ENCODE measurements around the gene DDX31.

The DDX31 gene

DNA sequence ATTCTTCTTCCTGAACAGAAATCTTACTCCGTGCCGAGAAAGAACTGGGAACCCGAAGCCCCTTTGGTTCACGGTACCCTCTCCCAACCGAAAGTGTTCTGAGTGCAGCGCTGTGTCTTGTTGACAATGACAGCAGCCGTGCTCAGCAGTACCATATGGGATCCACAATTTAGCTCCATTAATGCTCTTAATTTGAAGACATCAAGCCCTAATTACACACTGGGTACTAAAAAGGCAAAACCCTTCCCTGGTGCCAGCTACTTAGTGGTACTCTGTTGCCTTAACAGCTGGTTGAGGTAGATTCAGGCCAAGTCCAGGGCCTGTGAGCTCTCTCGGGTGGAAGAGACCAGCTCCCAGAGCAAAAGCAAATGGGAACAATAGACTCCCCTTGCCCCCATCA lies 24.5 kb downstream of the DDX31 start:
- no peaks in the 10 kb centered on the region for H3K79me2 ChIP-seq (ENCODE audit: control insufficient read depth, low read length)
- TF ChIP-seq EZH2phosphoT487 (IDR thresholded peaks at IDR 0.05; ENCODE audit: borderline replicate concordance, low read length): no peak
- TF ChIP-seq, protein P1, sequence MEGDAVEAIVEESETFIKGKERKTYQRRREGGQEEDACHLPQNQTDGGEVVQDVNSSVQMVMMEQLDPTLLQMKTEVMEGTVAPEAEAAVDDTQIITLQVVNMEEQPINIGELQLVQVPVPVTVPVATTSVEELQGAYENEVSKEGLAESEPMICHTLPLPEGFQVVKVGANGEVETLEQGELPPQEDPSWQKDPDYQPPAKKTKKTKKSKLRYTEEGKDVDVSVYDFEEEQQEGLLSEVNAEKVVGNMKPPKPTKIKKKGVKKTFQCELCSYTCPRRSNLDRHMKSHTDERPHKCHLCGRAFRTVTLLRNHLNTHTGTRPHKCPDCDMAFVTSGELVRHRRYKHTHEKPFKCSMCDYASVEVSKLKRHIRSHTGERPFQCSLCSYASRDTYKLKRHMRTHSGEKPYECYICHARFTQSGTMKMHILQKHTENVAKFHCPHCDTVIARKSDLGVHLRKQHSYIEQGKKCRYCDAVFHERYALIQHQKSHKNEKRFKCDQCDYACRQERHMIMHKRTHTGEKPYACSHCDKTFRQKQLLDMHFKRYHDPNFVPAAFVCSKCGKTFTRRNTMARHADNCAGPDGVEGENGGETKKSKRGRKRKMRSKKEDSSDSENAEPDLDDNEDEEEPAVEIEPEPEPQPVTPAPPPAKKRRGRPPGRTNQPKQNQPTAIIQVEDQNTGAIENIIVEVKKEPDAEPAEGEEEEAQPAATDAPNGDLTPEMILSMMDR (IDR thresholded peaks at IDR 0.05; ENCODE audit: low read depth, low read length, poor library complexity, severe bottlenecking): no peak
- no peaks in the 10 kb centered on the region for H4K20me1 ChIP-seq (ENCODE audit: control insufficient read depth, insufficient read depth, low read depth, low read length)
- no peaks in the 10 kb centered on the region for H3K9me3 ChIP-seq (ENCODE audit: control insufficient read depth, insufficient read depth, low read length)
- H3K27ac ChIP-seq (ENCODE audit: low read depth, low read length): no peak overlapping the region
- peaks cover 97% of the 10 kb centered on the region for H3K36me3 ChIP-seq (ENCODE audit: control insufficient read depth, low read length)
- H3K9me2 ChIP-seq (replicated peaks; ENCODE audit: control insufficient read depth, low read length): no peaks in the 10 kb centered on the region
- no peaks in the 10 kb centered on the region for H3K4me1 ChIP-seq (ENCODE audit: control insufficient read depth, low read length)
- no peak overlapping the region for H3K4me3 ChIP-seq (ENCODE audit: low read length)
- H3K27me3 ChIP-seq (ENCODE audit: control insufficient read depth, low read length): no peaks in the 10 kb centered on the region
- no peaks in the 10 kb centered on the region for H3F3A ChIP-seq (ENCODE audit: control insufficient read depth, insufficient read depth)
- no peak overlapping the region for H3K4me2 ChIP-seq (ENCODE audit: low read length)

DNA sequence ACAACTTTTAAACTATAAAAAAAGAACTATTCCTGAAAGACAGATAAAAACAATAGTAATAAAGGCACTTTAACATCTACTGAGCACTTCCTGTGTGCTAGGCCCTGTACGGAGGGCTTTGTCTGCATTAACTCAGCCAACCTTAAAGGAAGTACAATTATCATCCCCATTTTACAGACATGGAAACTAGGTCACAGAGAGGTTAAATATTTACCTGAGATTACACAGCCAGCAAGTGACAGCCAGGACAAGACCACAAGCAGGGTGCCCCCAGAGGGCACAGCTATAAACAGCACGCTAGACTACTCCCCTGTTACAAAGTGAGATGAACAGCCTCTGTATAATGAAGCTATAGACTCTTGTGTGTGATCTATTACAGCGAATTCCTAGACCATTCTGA lies 25.5 kb downstream of the DDX31 start:
- H3K4me3 ChIP-seq (ENCODE audit: low read length): no peak overlapping the region
- no peaks in the 10 kb centered on the region for H3K4me1 ChIP-seq (ENCODE audit: control insufficient read depth, low read length)
- no peak overlapping the region for H3K4me2 ChIP-seq (ENCODE audit: low read length)
- no peaks in the 10 kb centered on the region for H3K9me3 ChIP-seq (ENCODE audit: control insufficient read depth, insufficient read depth, low read length)
- H3F3A ChIP-seq (ENCODE audit: control insufficient read depth, insufficient read depth): no peaks in the 10 kb centered on the region
- no peaks in the 10 kb centered on the region for H3K27me3 ChIP-seq (ENCODE audit: control insufficient read depth, low read length)
- TF ChIP-seq EZH2phosphoT487 (IDR thresholded peaks at IDR 0.05; ENCODE audit: borderline replicate concordance, low read length): no peak
- TF ChIP-seq, protein P1 (IDR thresholded peaks at IDR 0.05; ENCODE audit: low read depth, low read length, poor library complexity, severe bottlenecking): peak; percentile 56
- H3K9me2 ChIP-seq (replicated peaks; ENCODE audit: control insufficient read depth, low read length): no peaks in the 10 kb centered on the region
- no peak overlapping the region for H3K27ac ChIP-seq (ENCODE audit: low read depth, low read length)
- H3K79me2 ChIP-seq (ENCODE audit: control insufficient read depth, low read length): no peaks in the 10 kb centered on the region
- peaks cover 97% of the 10 kb centered on the region for H3K36me3 ChIP-seq (ENCODE audit: control insufficient read depth, low read length)
- H4K20me1 ChIP-seq (ENCODE audit: control insufficient read depth, insufficient read depth, low read depth, low read length): no peaks in the 10 kb centered on the region

DNA sequence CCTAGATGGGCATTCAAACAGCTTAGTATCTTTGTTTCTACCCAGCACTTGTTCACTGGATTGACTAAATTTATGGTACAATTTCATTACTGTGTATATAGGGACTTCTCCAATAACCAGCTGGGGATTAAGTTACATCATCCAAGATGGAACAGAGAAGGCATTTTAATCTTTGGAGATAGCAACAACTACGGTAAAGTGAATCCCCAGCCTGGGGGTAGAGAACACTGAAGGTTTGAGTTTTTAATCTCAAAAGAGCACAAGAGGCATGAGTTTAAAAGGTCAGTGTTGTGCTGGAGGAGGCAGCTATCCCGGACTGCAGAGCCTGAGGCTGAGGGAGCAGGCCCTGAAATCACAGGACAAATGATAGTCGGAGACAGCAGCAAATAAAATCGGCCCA lies 28.6 kb downstream of the DDX31 start:
- Histone ChIP-seq H4K20me1 (ENCODE audit: control insufficient read depth, insufficient read depth, low read depth, low read length) (no peaks in the 10 kb centered on the region), H3K4me1 (ENCODE audit: control insufficient read depth, low read length) (no peaks in the 10 kb centered on the region), H3K9me3 (ENCODE audit: control insufficient read depth, insufficient read depth, low read length) (no peaks in the 10 kb centered on the region), H3K9me2 (replicated peaks; ENCODE audit: control insufficient read depth, low read length) (no peaks in the 10 kb centered on the region), H3K79me2 (ENCODE audit: control insufficient read depth, low read length) (no peaks in the 10 kb centered on the region), H3K27me3 (ENCODE audit: control insufficient read depth, low read length) (no peaks in the 10 kb centered on the region), H3K4me2 (ENCODE audit: low read length) (no peak overlapping the region), H3K4me3 (ENCODE audit: low read length) (no peak overlapping the region), H3K36me3 (ENCODE audit: control insufficient read depth, low read length) (peaks cover 91% of the 10 kb centered on the region), H3K27ac (ENCODE audit: low read depth, low read length) (no peak overlapping the region), H3F3A (ENCODE audit: control insufficient read depth, insufficient read depth) (no peaks in the 10 kb centered on the region)
- TF ChIP-seq, protein P1 (IDR thresholded peaks at IDR 0.05; ENCODE audit: low read depth, low read length, poor library complexity, severe bottlenecking): no peak
- TF ChIP-seq EZH2phosphoT487 (IDR thresholded peaks at IDR 0.05; ENCODE audit: borderline replicate concordance, low read length): no peak

DNA sequence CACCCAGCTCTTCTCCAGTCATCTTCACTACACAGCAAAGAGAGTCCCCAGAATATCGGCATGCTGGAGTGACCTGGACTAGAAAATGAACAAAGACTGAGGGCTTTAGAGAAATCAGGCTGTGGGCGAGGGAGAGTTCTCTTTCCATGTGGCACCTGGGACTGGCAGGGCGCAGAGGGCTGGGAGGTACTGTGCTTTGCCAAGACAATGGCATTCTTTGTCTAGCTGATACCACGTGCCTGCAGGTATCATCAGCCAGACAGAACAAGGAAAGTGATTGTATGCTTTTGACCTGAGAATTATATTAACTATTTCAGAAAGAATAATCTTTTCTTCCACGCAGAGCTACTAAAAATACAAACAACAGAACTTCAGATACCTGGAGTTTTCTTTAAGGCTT lies 30.5 kb downstream of the DDX31 start:
- Histone ChIP-seq H3K36me3 (ENCODE audit: control insufficient read depth, low read length) (peaks cover 72% of the 10 kb centered on the region), H3K4me2 (ENCODE audit: low read length) (no peak overlapping the region), H3K79me2 (ENCODE audit: control insufficient read depth, low read length) (no peaks in the 10 kb centered on the region), H3K4me3 (ENCODE audit: low read length) (no peak overlapping the region), H3K4me1 (ENCODE audit: control insufficient read depth, low read length) (no peaks in the 10 kb centered on the region), H4K20me1 (ENCODE audit: control insufficient read depth, insufficient read depth, low read depth, low read length) (no peaks in the 10 kb centered on the region), H3K27me3 (ENCODE audit: control insufficient read depth, low read length) (no peaks in the 10 kb centered on the region), H3F3A (ENCODE audit: control insufficient read depth, insufficient read depth) (no peaks in the 10 kb centered on the region), H3K27ac (ENCODE audit: low read depth, low read length) (no peak overlapping the region), H3K9me2 (replicated peaks; ENCODE audit: control insufficient read depth, low read length) (no peaks in the 10 kb centered on the region), H3K9me3 (ENCODE audit: control insufficient read depth, insufficient read depth, low read length) (no peaks in the 10 kb centered on the region)
- no peak for TF ChIP-seq EZH2phosphoT487 (IDR thresholded peaks at IDR 0.05; ENCODE audit: borderline replicate concordance, low read length)
- TF ChIP-seq, protein P1 (IDR thresholded peaks at IDR 0.05; ENCODE audit: low read depth, low read length, poor library complexity, severe bottlenecking): no peak

Data from DOHH2 (cell line).